Measurements from ENCODE around the gene WDR6.

DNA sequence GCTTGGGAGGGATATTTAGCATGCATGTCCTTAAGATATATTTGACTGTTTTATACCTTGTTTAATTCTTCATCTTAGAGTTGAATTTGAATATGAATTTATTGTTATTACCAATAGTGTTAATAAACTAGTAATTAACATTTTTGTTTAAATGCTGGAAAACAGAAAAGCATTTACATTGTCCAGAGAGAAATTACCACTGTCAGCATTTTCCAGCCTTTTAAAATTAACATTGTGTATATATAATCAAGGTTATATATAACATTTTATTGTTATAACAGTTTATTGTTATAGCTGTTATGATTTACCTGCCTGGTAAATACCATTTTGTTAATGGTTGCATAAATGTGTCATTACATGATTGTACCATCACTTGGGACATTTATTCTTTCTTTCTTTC, 25.2 kb upstream of the WDR6 start:
- TF ChIP-seq POLR2AphosphoS5 (IDR thresholded peaks at IDR 0.05; ENCODE audit: low read depth, low read length) (no peak), SIN3A (IDR thresholded peaks at IDR 0.05; ENCODE audit: borderline replicate concordance, insufficient read depth, low read length) (no peak), TAF1 (IDR thresholded peaks at IDR 0.05; ENCODE audit: borderline replicate concordance, insufficient read depth, low read length) (no peak), FOXP2 (optimal IDR thresholded peaks at IDR 0.05; ENCODE audit: borderline replicate concordance, extremely low read depth, extremely low read length, insufficient read depth) (no peak)
- TF ChIP-seq, protein P1, sequence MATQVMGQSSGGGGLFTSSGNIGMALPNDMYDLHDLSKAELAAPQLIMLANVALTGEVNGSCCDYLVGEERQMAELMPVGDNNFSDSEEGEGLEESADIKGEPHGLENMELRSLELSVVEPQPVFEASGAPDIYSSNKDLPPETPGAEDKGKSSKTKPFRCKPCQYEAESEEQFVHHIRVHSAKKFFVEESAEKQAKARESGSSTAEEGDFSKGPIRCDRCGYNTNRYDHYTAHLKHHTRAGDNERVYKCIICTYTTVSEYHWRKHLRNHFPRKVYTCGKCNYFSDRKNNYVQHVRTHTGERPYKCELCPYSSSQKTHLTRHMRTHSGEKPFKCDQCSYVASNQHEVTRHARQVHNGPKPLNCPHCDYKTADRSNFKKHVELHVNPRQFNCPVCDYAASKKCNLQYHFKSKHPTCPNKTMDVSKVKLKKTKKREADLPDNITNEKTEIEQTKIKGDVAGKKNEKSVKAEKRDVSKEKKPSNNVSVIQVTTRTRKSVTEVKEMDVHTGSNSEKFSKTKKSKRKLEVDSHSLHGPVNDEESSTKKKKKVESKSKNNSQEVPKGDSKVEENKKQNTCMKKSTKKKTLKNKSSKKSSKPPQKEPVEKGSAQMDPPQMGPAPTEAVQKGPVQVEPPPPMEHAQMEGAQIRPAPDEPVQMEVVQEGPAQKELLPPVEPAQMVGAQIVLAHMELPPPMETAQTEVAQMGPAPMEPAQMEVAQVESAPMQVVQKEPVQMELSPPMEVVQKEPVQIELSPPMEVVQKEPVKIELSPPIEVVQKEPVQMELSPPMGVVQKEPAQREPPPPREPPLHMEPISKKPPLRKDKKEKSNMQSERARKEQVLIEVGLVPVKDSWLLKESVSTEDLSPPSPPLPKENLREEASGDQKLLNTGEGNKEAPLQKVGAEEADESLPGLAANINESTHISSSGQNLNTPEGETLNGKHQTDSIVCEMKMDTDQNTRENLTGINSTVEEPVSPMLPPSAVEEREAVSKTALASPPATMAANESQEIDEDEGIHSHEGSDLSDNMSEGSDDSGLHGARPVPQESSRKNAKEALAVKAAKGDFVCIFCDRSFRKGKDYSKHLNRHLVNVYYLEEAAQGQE (IDR thresholded peaks at IDR 0.05; ENCODE audit: insufficient read depth in 1 of 2, low read depth in 2 of 2, low read length in 2 of 2): no peak
